Measurements from ENCODE around the gene CS.
A peak's percentile ranks its signal among the peaks of the same experiment; 100 is the strongest.
"Not testable (repeated sequence)": the region's sequence is repeated elsewhere in the genome, so short reads cannot be mapped to it uniquely, and the experiment has no call there.

CS gene

GRCh38 chr12:56298828-56299227 lies 1.3 kb downstream of the CS start:
- Histone ChIP-seq H3K9me3 (ENCODE audit: insufficient read depth, low read depth, low read length) (no peaks in the 10 kb centered on the region), H3K4me1 (ENCODE audit: insufficient read depth, low read length) (peaks cover 14% of the 10 kb centered on the region), H3K4me3 (ENCODE audit: low read length) (peak overlapping the region; percentile 97), H3K27ac (ENCODE audit: low read depth, low read length) (no peak overlapping the region), H3K27me3 (ENCODE audit: insufficient read depth, low read length) (no peaks in the 10 kb centered on the region), H3K9ac (ENCODE audit: low read depth, low read length) (peak overlapping the region; percentile 87), H3K36me3 (ENCODE audit: insufficient read depth, low read length) (peaks cover 25% of the 10 kb centered on the region)
- WGBS: 88% methylated on average over 5 of the region's 5 CpGs

DNA sequence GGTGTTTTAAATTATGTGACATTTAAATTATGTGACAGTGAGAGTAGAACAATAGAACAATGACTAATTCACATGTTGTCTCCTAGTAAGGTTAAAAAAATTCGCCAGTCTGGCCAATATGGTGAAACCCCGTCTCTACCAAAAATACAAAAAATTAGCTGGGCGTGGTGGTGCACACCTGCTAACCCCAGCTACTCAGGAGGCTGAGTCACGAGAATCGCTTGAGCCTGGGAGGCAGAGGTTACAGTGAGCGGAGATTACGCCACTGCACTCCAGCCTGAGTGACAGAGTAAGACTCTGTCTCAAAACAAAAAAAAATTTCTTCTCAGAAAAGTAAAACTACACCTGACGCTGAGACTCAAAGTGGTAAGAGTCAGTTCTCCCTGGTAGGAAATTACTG lies 2.7 kb downstream of the CS start:
- Histone ChIP-seq H3K27me3 (ENCODE audit: insufficient read depth, low read length) (no peaks in the 10 kb centered on the region), H3K9ac (ENCODE audit: low read depth, low read length) (no peak overlapping the region), H3K4me1 (ENCODE audit: insufficient read depth, low read length) (peaks cover 14% of the 10 kb centered on the region), H3K27ac (ENCODE audit: low read depth, low read length) (no peak overlapping the region), H3K4me3 (ENCODE audit: low read length) (no peak overlapping the region), H3K9me3 (ENCODE audit: insufficient read depth, low read depth, low read length) (no peaks in the 10 kb centered on the region), H3K36me3 (ENCODE audit: insufficient read depth, low read length) (peaks cover 25% of the 10 kb centered on the region)
- 95% methylated on average over 8 of the region's 8 CpGs for WGBS

DNA sequence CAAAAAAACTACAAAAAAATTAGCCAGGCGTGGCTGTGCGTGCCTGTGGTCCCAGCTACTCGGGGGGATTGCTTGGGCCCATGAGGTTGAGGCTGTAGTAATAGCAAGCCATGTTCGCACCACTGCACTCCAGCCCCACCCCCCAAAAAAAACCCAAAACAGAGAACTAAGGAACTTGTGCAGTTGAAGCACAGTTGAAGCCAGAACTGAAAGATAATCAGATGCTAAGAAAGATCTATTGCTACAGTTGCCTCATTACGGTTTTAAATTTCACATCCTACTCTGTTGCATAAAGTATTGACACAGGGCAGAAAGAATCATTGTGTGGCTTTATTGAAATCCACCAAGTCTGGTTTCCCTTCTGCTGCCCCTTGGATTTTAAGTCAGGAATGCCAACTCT lies 3.8 kb downstream of the CS start:
- Histone ChIP-seq H3K9ac (ENCODE audit: low read depth, low read length) (no peak overlapping the region), H3K4me3 (ENCODE audit: low read length) (no peak overlapping the region), H3K36me3 (ENCODE audit: insufficient read depth, low read length) (peaks cover 26% of the 10 kb centered on the region), H3K4me1 (ENCODE audit: insufficient read depth, low read length) (peaks cover 14% of the 10 kb centered on the region), H3K27me3 (ENCODE audit: insufficient read depth, low read length) (no peaks in the 10 kb centered on the region), H3K27ac (ENCODE audit: low read depth, low read length) (no peak overlapping the region), H3K9me3 (ENCODE audit: insufficient read depth, low read depth, low read length) (no peaks in the 10 kb centered on the region)
- 93% methylated on average over 5 of the region's 5 CpGs for WGBS

GRCh38 chr12:56293795-56294194 lies 6.3 kb downstream of the CS start:
- 94% methylated on average over 5 of the region's 5 CpGs for WGBS
- H3K27me3 ChIP-seq (ENCODE audit: insufficient read depth, low read length): no peaks in the 10 kb centered on the region
- H3K27ac ChIP-seq (ENCODE audit: low read depth, low read length): no peak overlapping the region
- H3K9me3 ChIP-seq (ENCODE audit: insufficient read depth, low read depth, low read length): no peaks in the 10 kb centered on the region
- H3K36me3 ChIP-seq (ENCODE audit: insufficient read depth, low read length): peaks cover 47% of the 10 kb centered on the region
- no peak overlapping the region for H3K4me3 ChIP-seq (ENCODE audit: low read length)
- H3K4me1 ChIP-seq (ENCODE audit: insufficient read depth, low read length): no peaks in the 10 kb centered on the region
- no peak overlapping the region for H3K9ac ChIP-seq (ENCODE audit: low read depth, low read length)

- Histone ChIP-seq H3K27ac (ENCODE audit: low read depth, low read length) (no peak overlapping the region), H3K36me3 (ENCODE audit: insufficient read depth, low read length) (peaks cover 64% of the 10 kb centered on the region)
- 96% methylated on average over 2 of the region's 3 CpGs for WGBS
These were observed 11.3 kb downstream of the CS start for GRCh38 chr12:56288705-56289387.

DNA sequence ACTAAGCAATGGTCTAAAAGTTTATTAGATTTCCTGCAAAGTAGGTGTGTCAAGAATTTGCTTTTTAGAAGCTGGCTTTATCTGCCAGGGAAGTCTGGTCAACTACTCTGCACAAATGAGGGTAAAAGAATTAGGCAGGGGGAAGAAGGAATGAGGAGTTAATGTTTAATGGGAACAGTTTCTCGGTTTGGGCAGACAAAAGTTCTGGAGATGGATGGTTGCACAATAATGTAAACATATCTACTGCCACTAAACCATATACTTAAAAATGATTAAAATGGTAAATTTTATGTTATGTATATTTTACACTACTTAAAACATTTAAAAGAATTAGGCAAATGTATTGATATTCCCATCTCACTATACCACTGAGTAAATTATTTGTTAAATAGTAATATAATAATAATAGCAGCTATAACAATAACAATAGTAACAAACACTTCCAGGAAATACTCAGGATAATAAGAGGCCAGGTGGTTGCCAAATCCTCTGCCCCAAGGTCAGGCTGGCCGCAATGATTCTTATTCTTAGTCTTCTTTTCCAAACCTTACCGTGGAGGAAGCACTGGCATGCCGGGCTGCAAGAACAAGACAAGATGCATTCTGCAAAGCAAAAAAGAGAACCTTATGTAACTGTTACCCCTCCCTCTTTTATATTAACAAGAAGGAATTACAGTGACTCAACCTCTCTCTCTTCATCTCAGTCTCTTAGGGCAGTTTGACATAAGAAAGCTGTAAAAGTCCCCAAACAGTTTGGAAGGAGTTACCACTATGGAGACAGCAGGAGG lies 13.9 kb downstream of the CS start:
- H3K27me3 ChIP-seq (ENCODE audit: insufficient read depth, low read length): no peaks in the 10 kb centered on the region
- H3K9me3 ChIP-seq (ENCODE audit: insufficient read depth, low read depth, low read length): no peaks in the 10 kb centered on the region
- H3K36me3 ChIP-seq (ENCODE audit: insufficient read depth, low read length): peaks cover 81% of the 10 kb centered on the region
- no peaks in the 10 kb centered on the region for H3K4me1 ChIP-seq (ENCODE audit: insufficient read depth, low read length)
- H3K4me3 ChIP-seq (ENCODE audit: low read length): no peak overlapping the region
- no peak overlapping the region for H3K27ac ChIP-seq (ENCODE audit: low read depth, low read length)
- no peak overlapping the region for H3K9ac ChIP-seq (ENCODE audit: low read depth, low read length)
- WGBS: 94% methylated on average over 3 of the region's 4 CpGs

More at GRCh38 chr12:56288705-56289387, 11.3 kb downstream of the CS start:
- H3K4me1 ChIP-seq (ENCODE audit: insufficient read depth, low read length): no peaks in the 10 kb centered on the region
- H3K9ac ChIP-seq (ENCODE audit: low read depth, low read length): no peak overlapping the region
- H3K4me3 ChIP-seq (ENCODE audit: low read length): no peak overlapping the region
- no peaks in the 10 kb centered on the region for H3K9me3 ChIP-seq (ENCODE audit: insufficient read depth, low read depth, low read length)
- H3K27me3 ChIP-seq (ENCODE audit: insufficient read depth, low read length): no peaks in the 10 kb centered on the region

DNA sequence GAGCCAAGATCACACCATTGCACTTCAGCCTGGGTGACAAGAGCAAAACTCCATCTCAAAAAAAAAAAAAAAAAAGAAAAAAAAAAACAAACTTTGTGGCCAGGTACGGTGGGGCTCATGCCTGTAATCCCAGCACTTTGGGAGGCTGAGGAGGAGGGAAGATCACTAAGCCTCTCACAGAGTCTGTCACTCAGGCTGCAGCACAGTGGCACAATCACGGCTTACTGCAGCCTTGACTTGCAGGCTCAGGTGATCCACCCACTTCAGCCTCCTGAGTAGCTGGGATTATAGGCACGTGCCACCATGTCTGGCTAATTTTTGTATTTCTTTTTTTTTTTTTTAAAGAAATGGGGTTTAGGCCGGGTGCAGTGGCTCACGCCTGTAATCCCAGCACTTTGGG lies 15.9 kb downstream of the CS start:
- not testable (repeated sequence) for H3K27ac ChIP-seq (ENCODE audit: low read depth, low read length); H3K4me1 ChIP-seq (ENCODE audit: insufficient read depth, low read length); H3K27me3 ChIP-seq (ENCODE audit: insufficient read depth, low read length); H3K9me3 ChIP-seq (ENCODE audit: insufficient read depth, low read depth, low read length); H3K4me3 ChIP-seq (ENCODE audit: low read length); H3K9ac ChIP-seq (ENCODE audit: low read depth, low read length)
- 93% methylated on average over 5 of the region's 5 CpGs for WGBS
- H3K36me3 ChIP-seq (ENCODE audit: insufficient read depth, low read length): peaks cover 81% of the 10 kb centered on the region

GRCh38 chr12:56282579-56282978 lies 17.6 kb downstream of the CS start:
- Histone ChIP-seq H3K9ac (ENCODE audit: low read depth, low read length) (no peak overlapping the region), H3K27me3 (ENCODE audit: insufficient read depth, low read length) (no peaks in the 10 kb centered on the region), H3K9me3 (ENCODE audit: insufficient read depth, low read depth, low read length) (no peaks in the 10 kb centered on the region), H3K4me1 (ENCODE audit: insufficient read depth, low read length) (no peaks in the 10 kb centered on the region), H3K4me3 (ENCODE audit: low read length) (no peak overlapping the region), H3K27ac (ENCODE audit: low read depth, low read length) (no peak overlapping the region), H3K36me3 (ENCODE audit: insufficient read depth, low read length) (peaks cover 84% of the 10 kb centered on the region)
- 100% methylated on average over 1 of the region's 2 CpGs for WGBS

DNA sequence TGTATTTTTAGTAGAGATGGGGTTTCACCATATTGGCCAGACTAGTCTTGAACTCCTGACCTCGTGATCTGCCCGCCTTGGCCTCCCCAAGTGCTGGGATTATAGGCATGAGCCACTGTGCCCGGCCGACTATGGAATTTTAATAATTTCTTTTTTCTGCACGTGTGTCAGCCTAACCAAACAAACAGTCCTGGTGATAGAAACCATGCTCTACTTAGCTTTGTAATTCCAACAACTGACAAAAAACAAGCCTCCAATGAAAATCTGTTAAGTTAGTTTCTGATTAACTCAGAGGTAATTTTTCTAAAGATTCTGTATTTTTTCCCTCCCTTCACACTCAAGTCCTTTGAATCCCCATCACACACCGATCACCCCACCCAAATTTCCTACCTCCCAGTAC lies 18.1 kb downstream of the CS start:
- Histone ChIP-seq H3K27me3 (ENCODE audit: insufficient read depth, low read length) (no peaks in the 10 kb centered on the region), H3K36me3 (ENCODE audit: insufficient read depth, low read length) (peaks cover 87% of the 10 kb centered on the region)
- WGBS: 96% methylated on average over 6 of the region's 6 CpGs

DNA sequence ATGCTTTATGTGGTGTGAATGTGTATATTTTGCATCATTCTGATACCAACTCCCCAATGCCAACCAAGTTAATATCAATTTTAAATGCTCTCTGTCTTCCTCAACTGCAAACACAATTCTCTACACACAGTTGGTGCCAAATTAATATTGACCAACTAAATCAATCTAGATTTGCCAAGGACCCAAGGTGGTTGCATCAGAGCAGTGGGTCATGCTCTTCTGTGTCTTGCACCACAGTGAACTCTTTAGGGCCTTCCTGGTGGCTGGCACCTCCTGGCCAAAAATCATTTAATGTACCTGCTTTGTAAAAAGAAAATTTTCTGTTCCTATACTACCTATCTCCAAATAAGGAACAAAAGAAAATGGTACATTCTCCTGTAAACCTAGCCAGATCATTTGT lies 19.3 kb downstream of the CS start:
- Histone ChIP-seq H3K36me3 (ENCODE audit: insufficient read depth, low read length) (peaks cover 86% of the 10 kb centered on the region), H3K27ac (ENCODE audit: low read depth, low read length) (no peak overlapping the region), H3K4me3 (ENCODE audit: low read length) (no peak overlapping the region), H3K9ac (ENCODE audit: low read depth, low read length) (no peak overlapping the region), H3K9me3 (ENCODE audit: insufficient read depth, low read depth, low read length) (no peaks in the 10 kb centered on the region), H3K27me3 (ENCODE audit: insufficient read depth, low read length) (no peaks in the 10 kb centered on the region), H3K4me1 (ENCODE audit: insufficient read depth, low read length) (no peaks in the 10 kb centered on the region)

More for the DNA sequence above, 18.1 kb downstream of the CS start:
- H3K27ac ChIP-seq (ENCODE audit: low read depth, low read length): no peak overlapping the region
- no peaks in the 10 kb centered on the region for H3K4me1 ChIP-seq (ENCODE audit: insufficient read depth, low read length)
- no peak overlapping the region for H3K4me3 ChIP-seq (ENCODE audit: low read length)
- no peak overlapping the region for H3K9ac ChIP-seq (ENCODE audit: low read depth, low read length)
- H3K9me3 ChIP-seq (ENCODE audit: insufficient read depth, low read depth, low read length): no peaks in the 10 kb centered on the region

GRCh38 chr12:56278905-56279304 lies 21.2 kb downstream of the CS start:
- Histone ChIP-seq H3K27me3 (ENCODE audit: insufficient read depth, low read length) (no peaks in the 10 kb centered on the region), H3K4me1 (ENCODE audit: insufficient read depth, low read length) (no peaks in the 10 kb centered on the region), H3K9ac (ENCODE audit: low read depth, low read length) (no peak overlapping the region), H3K36me3 (ENCODE audit: insufficient read depth, low read length) (peaks cover 91% of the 10 kb centered on the region), H3K9me3 (ENCODE audit: insufficient read depth, low read depth, low read length) (no peaks in the 10 kb centered on the region), H3K4me3 (ENCODE audit: low read length) (no peak overlapping the region), H3K27ac (ENCODE audit: low read depth, low read length) (no peak overlapping the region)
- 94% methylated on average over 3 of the region's 3 CpGs for WGBS

Data from HUES64 (cell line).